Ovary (tissue), 10 donors: Measurements from ENCODE around the gene C19orf53. TPM values are rescaled to one million over a fixed set of nuclear protein-coding genes. Genes with fewer than 3 reads are reported as not detected.

Experiments
- DNase-seq, 5 donors: peaks; one replicate each; pipeline ENCODE4 v3.0.0-alpha.2; 2019 to 2020
- H3K27ac ChIP-seq, 2 donors: fragments of 200-600 bp; one replicate each; pipeline versions ENCODE4 v1.5.1 to v1.8.0; 2019 to 2022
- H3K27me3 ChIP-seq: fragments of 200-600 bp; one replicate; pipeline ENCODE4 v1.8.0; 2022
- H3K36me3 ChIP-seq: fragments of 200-600 bp; sonication (generic); one replicate; pipeline ENCODE4 v1.5.1; 2019
- H3K4me1 ChIP-seq: one replicate; pipeline ENCODE4 v1.8.1; 2013; ENCODE audit warnings: mild to moderate bottlenecking, moderate library complexity; ENCODE audit not compliant: insufficient read depth
- H3K4me3 ChIP-seq: fragments of 200-600 bp; sonication (generic); one replicate; pipeline ENCODE4 v1.5.1; 2017
- H3K9me3 ChIP-seq, 2 donors: fragments of 200-600 bp in 1 of 2; sonication (generic) in 1 of 2; one replicate each; pipeline versions ENCODE4 v1.5.1 to v1.8.1; 2013 to 2019; ENCODE audit warnings: mild to moderate bottlenecking in 1 of 2, moderate library complexity in 1 of 2
- CTCF ChIP-seq, 3 donors: fragments of 450-650 bp in 2 of 3; fragments of 200-600 bp in 1 of 3; IDR thresholded peaks; one replicate each; pipeline versions ENCODE4 v1.5.1 to v1.8.0; 2016 to 2022; ENCODE audit warnings: antibody characterized with exemption in 3 of 3, mild to moderate bottlenecking in 1 of 3
- EP300 ChIP-seq: sonication (generic); formaldehyde crosslinking; IDR thresholded peaks from one replicate; pipeline ENCODE4 v1.6.1; 2017; ENCODE audit warnings: antibody characterized with exemption
- POLR2A ChIP-seq: fragments of 450-650 bp; IDR thresholded peaks from one replicate; pipeline ENCODE4 v1.6.1; 2017; ENCODE audit warnings: antibody characterized with exemption, mild to moderate bottlenecking, moderate library complexity
- WGBS, 3 donors: extraction: QIAGEN DNeasy Blood & Tissue Kit in 1 of 3; methylation state at CpG; one replicate each; pipeline versions ENCODE4 v1.1.5 to v1.1.7; 2013 to 2017; 5-methylcytosine and 5-hydroxymethylcytosine counted together
- intact Hi-C, 4 donors: fragments of 100-400 bp; cut with DNase I; formaldehyde crosslinking; loops; one replicate each; pipeline versions ENCODE4 v1.11.0 to v1.15.1; 2022 to 2023
- long read RNA-seq, 3 donors: library from polyadenylated mRNA in 2 of 3; unstranded in 2 of 3; transcript quantifications; one replicate each; pipeline ENCODE4 v2.0.0 and lab custom pipeline, GENCODE V29; 2021 to 2026
- polyA plus RNA-seq, 2 donors: library from polyadenylated mRNA; stranded (reverse); fragments of 200-250 nt in 1 of 2; fragments of 350-450 nt in 1 of 2; fragmentation: Illumina TruSeq in 1 of 2; extraction: RNeasy Lipid Tissue Mini Kit (QIAGEN cat#74804) in 1 of 2; gene quantifications; one replicate each; pipeline ENCODE4 v1.2.3, GENCODE V29; 2013 to 2014
- total RNA-seq, 7 donors: library from RNA; depleted of rRNA in 2 of 7; stranded (reverse); fragments of >200 nt in 2 of 7; fragmentation: NEBNext Ultra II Directional in 3 of 7; extraction: Animal tissue kit (Norgen Biotek cat#: 25700) in 3 of 7; gene quantifications; one replicate each; pipeline versions ENCODE4 v1.1.0 to v1.2.4, GENCODE V29; 2016 to 2023
- donor health status: DM: no; HTN: no; CAD: no; lungs with moderate emphysema.
- donor health status: DM: no; HTN: no; CAD: no.
- donor health status: Bipolar disorder and iron deficiency.
- donor health status: DM: yes; HTN: yes; CAD: no.
- donor health status: DM: no; HTN: no; CAD: no.
- donor health status: DM: yes; HTN: yes; CAD: no.

C19orf53 gene
- total RNA-seq (100 to 1,000 TPM in 2 of 7 donors, 10 to 100 TPM in 5; 76.4 to 298 (median 91.3) TPM), polyA plus RNA-seq (100 to 1,000 TPM in 1 of 2 donors, 10 to 100 TPM in 1; 62.5 to 156 TPM)
- long read RNA-seq, donor 1, transcript C19orf53-202 (3 exons, 873 nt) = major isoform, 27 of 27 reads
- long read RNA-seq, donor 1, partial matches to known transcripts = 0 of 27 reads
- long read RNA-seq, donor 1, other reads (novel, unspliced or antisense) = 0 of 27 reads
- long read RNA-seq, donor 2, transcript C19orf53-202 (3 exons, 873 nt) = major isoform, 104 of 109 reads
- long read RNA-seq, donor 2, partial matches to known transcripts = 0 of 109 reads
- long read RNA-seq, donor 2, other reads (novel, unspliced or antisense) = 0 of 109 reads
- long read RNA-seq, donor 3, transcript C19orf53-202 (3 exons, 873 nt) = major isoform, 80 of 86 reads
- long read RNA-seq, donor 3, partial matches to known transcripts = 0 of 86 reads
- long read RNA-seq, donor 3, other reads (novel, unspliced or antisense) = 2 of 86 reads

DNA sequence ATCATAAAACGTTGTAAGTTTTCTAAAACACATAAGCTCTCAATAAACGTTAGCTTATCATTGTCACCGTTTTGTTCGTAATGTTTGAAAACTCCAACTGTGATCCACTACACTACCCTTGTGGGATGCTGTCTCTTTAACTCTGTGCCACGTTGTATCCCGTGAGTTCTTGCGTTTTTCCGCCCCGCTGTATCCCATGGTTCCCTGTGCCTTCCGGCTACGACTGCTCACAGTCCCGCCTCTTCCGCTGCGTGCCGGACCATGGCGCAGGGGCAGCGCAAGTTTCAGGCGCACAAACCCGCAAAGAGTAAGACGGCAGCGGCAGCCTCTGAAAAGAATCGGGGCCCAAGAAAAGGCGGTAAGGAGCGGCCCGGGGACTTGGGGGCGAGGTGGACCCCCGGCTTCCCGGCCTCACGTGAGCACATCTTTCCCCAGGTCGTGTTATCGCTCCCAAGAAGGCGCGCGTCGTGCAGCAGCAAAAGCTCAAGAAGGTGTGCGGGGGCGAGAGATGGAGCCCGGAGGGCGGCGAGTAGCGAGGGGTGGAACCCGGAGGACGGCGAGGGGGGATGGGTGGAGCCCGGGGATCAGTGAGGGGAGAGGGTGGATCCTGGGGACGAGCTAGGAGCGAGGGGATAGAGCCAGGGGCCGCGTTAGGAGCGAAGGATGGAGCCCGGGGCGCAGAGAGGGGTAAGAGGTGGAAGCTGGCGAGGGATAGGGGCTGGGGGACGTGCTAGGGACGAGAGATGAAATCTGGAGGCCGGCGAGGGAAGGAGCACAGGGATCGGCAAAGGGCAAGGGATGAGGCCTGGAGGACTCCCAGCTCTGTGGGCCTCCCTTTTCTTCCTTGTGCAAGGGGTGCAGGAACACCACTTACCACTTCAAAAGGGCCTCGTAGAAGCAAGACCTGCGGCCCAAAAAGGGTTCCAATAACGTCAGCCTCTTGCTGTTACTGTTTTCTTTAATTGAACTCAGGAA is at the start of gene C19orf53:
TSS of gene C19orf53 (plus strand) at position 240 of the 975 bp plus-strand sequence. CDS start at position 262, 22 bp downstream.
- 0 to 1% (median 1%) methylated on average over 61 of the region's 61 CpGs for WGBS, 3 donors
- TF ChIP-seq POLR2A (peak; percentile 93), CTCF (IDR thresholded peaks at IDR 0.05) (peak in 1 of 3 donors; percentile 10), EP300 (no peak)
- H3K4me3 ChIP-seq = peak within 1 kb of the TSS; percentile 95
- no peaks in the 10 kb centered on the region for H3K27me3 ChIP-seq
- peak within 1 kb of the TSS; percentile 9 to 52 for H3K27ac ChIP-seq
- H3K9me3 ChIP-seq = no peaks in the 10 kb centered on the region
- no peaks in the 10 kb centered on the region for H3K36me3 ChIP-seq
- peak; percentile 85 to 92 (median 88) for DNase-seq
- peaks cover 7% of the 10 kb centered on the region for H3K4me1 ChIP-seq
- intact Hi-C loops = loop anchor here in 1 of 4 donors (10.0 kb wide), 1 partner anchor 90 kb away; no protein-coding TSS in a partner anchor

DNA sequence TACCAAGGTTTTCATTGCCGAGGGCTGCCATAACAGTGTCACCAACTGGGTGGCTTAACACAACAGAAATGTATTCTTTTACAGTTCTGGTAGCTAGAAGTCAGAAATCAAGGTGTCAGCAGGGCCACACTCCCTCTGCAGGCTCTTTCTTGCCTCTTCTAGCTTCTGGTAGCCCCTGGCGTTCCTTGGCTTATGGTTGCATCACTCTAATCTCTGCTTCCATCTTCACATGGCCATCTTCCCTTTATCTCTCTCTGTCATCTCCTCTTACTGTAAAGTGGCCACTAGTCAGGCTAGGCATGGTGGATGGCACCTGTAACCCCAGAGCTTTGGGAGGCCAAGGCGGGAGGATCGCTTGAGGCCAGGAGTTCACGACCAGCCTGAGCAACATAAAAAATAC is 47.9 kb upstream of the C19orf53 start:
- H3K27me3 ChIP-seq = no peaks in the 10 kb centered on the region
- no peaks in the 10 kb centered on the region for H3K36me3 ChIP-seq
- H3K27ac ChIP-seq = no peak overlapping the region
- no peak overlapping the region for H3K4me3 ChIP-seq
- no peaks in the 10 kb centered on the region for H3K9me3 ChIP-seq
- intact Hi-C loops = loop anchor here in 1 of 4 donors (10.0 kb wide), 2 partner anchors 132 to 452 kb away; no protein-coding TSS in a partner anchor
- no peak for TF ChIP-seq EP300
- no peak for TF ChIP-seq POLR2A
- no peak for TF ChIP-seq CTCF (IDR thresholded peaks at IDR 0.05)
- no peak for DNase-seq
- peaks cover 2% of the 10 kb centered on the region for H3K4me1 ChIP-seq
- 91 to 93% (median 93%) methylated on average over 5 of the region's 5 CpGs for WGBS, 3 donors

- no peaks in the 10 kb centered on the region for H3K36me3 ChIP-seq
- intact Hi-C loops = loop anchor here in 1 of 4 donors (10.0 kb wide), 2 partner anchors 133 to 453 kb away; no protein-coding TSS in a partner anchor
- DNase-seq = no peak
- H3K27ac ChIP-seq = no peak overlapping the region
- H3K4me3 ChIP-seq = no peak overlapping the region
- H3K27me3 ChIP-seq = no peaks in the 10 kb centered on the region
- peaks cover 3% of the 10 kb centered on the region for H3K4me1 ChIP-seq
- TF ChIP-seq POLR2A (no peak), EP300 (no peak), CTCF (IDR thresholded peaks at IDR 0.05) (no peak)
- H3K9me3 ChIP-seq = no peaks in the 10 kb centered on the region
- 78 to 79% (median 78%) methylated on average over 8 of the region's 8 CpGs for WGBS, 3 donors
Observed at GRCh38 chr19:13727798-13728197, 46.5 kb upstream of the C19orf53 start.

- Histone ChIP-seq H3K27ac (no peak overlapping the region), H3K9me3 (no peaks in the 10 kb centered on the region), H3K36me3 (no peaks in the 10 kb centered on the region), H3K4me3 (no peak overlapping the region), H3K4me1 (peaks cover 3% of the 10 kb centered on the region), H3K27me3 (no peaks in the 10 kb centered on the region)
- no peak for DNase-seq
- intact Hi-C loops = loop anchor here in 1 of 4 donors (10.0 kb wide), 2 partner anchors 135 to 455 kb away; no protein-coding TSS in a partner anchor
- WGBS, 3 donors = 35 to 46% (median 39%) methylated on average over 2 of the region's 2 CpGs
- TF ChIP-seq CTCF (IDR thresholded peaks at IDR 0.05) (no peak), EP300 (no peak), POLR2A (no peak)
Observed at GRCh38 chr19:13729859-13730258, 44.4 kb upstream of the C19orf53 start.
